22Rv1 (cell line): ENCODE data around the gene MKNK2.

ENCODE experiments used
- CTCF ChIP-seq: fragments of 450-650 bp; IDR thresholded peaks from 2 replicates; pipeline ENCODE4 v1.5.1; 2017; ENCODE audit warnings: mild to moderate bottlenecking
- ZFX ChIP-seq: fragments of 450-650 bp; IDR thresholded peaks from 2 replicates; pipeline ENCODE4 v1.6.1; 2017; ENCODE audit warnings: antibody characterized with exemption, borderline replicate concordance

- TF ChIP-seq CTCF (no peak), ZFX (no peak)
Measured at GRCh38 chr19:2037651-2038255, 13.3 kb downstream of the MKNK2 start.
